GM18499 (cell line): ENCODE data around the gene NANOG.
"Not testable (repeated sequence)": the region's sequence is repeated elsewhere in the genome, so short reads cannot be mapped to it uniquely, and the experiment has no call there.

Experiments used
- ATAC-seq: cut with Tn5 transposase; IDR thresholded peaks from one replicate; pipeline ENCODE4 v1.9.1; 2021; ENCODE audit warnings: moderate number of reproducible peaks; ENCODE audit not compliant: insufficient read depth, unreplicated experiment

The NANOG gene

GRCh38 chr12:7788884-7789528 lies at the start of gene NANOG:
NANOG (plus strand) TSS chr12:7789402; CDS start chr12:7789615, 213 bp downstream.
- ATAC-seq: not testable (repeated sequence)

GRCh38 chr12:7747246-7747645 lies 42.0 kb upstream of the NANOG start, which contains the start of gene CLEC4C:
CLEC4C (minus strand) TSS chr12:7747375; CDS start chr12:7747348, 27 bp downstream.
- ATAC-seq: no peak

- no peak for ATAC-seq
Observed at GRCh38 chr12:7748852-7749251, 40.4 kb upstream of the NANOG start.

GRCh38 chr12:7749442-7749841 lies 39.8 kb upstream of the NANOG start:
- ATAC-seq: no peak

GRCh38 chr12:7750350-7750749 lies 38.9 kb upstream of the NANOG start:
- no peak for ATAC-seq

- ATAC-seq: no peak
Observed at GRCh38 chr12:7751394-7751793, 37.8 kb upstream of the NANOG start.

- not testable (repeated sequence) for ATAC-seq
Observed at GRCh38 chr12:7751941-7752922, 37.0 kb upstream of the NANOG start.

GRCh38 chr12:7755668-7756067 lies 33.5 kb upstream of the NANOG start:
- ATAC-seq: not testable (repeated sequence)

- ATAC-seq: no peak
Observed at GRCh38 chr12:7756993-7757392, 32.2 kb upstream of the NANOG start.

- no peak for ATAC-seq
Observed at GRCh38 chr12:7758766-7759140, 30.4 kb upstream of the NANOG start.

- no peak for ATAC-seq
Observed at GRCh38 chr12:7769999-7770398, 19.2 kb upstream of the NANOG start.

GRCh38 chr12:7781274-7781673 lies 7.9 kb upstream of the NANOG start:
- ATAC-seq: no peak

- no peak for ATAC-seq
Observed at GRCh38 chr12:7782055-7782454, 7.1 kb upstream of the NANOG start.

GRCh38 chr12:7783433-7783832 lies 5.8 kb upstream of the NANOG start:
- ATAC-seq: not testable (repeated sequence)

GRCh38 chr12:7784701-7785100 lies 4.5 kb upstream of the NANOG start:
- ATAC-seq: no peak

- no peak for ATAC-seq
Observed at GRCh38 chr12:7787574-7788293, 1.5 kb upstream of the NANOG start.

- ATAC-seq: no peak
Observed at GRCh38 chr12:7788294-7788660, 925 bp upstream of the NANOG start.

GRCh38 chr12:7793211-7793610 lies 4.0 kb downstream of the NANOG start:
- no peak for ATAC-seq

- not testable (repeated sequence) for ATAC-seq
Observed at GRCh38 chr12:7797269-7797668, 8.1 kb downstream of the NANOG start.

- ATAC-seq: no peak
Observed at GRCh38 chr12:7797698-7798398, 8.6 kb downstream of the NANOG start.
